Lower lobe of right lung (tissue), 2 donors: Measurements from ENCODE around the gene TYR. TPM values are rescaled to one million over a fixed set of nuclear protein-coding genes. Genes with fewer than 3 reads are reported as not detected.

Experiments
- ATAC-seq, 2 donors: fragments of 200-7000 bp; cut with Tn5 transposase; one replicate each; pipeline ENCODE4 v1.9.1; 2020 to 2022; ENCODE audit warnings: mild to moderate bottlenecking in 2 of 2, moderate library complexity in 2 of 2
- DNase-seq: peaks from one replicate; pipeline ENCODE4 v3.0.0-alpha.2; 2020
- H3K27ac ChIP-seq: fragments of 200-600 bp; one replicate; pipeline ENCODE4 v1.8.0; 2022
- H3K27me3 ChIP-seq: fragments of 200-600 bp; one replicate; pipeline ENCODE4 v1.8.0; 2022; ENCODE audit warnings: low read depth
- H3K36me3 ChIP-seq: fragments of 200-600 bp; one replicate; pipeline ENCODE4 v1.8.0; 2022; ENCODE audit warnings: mild to moderate bottlenecking
- H3K4me1 ChIP-seq: fragments of 200-600 bp; one replicate; pipeline ENCODE4 v1.8.0; 2022
- H3K4me3 ChIP-seq: fragments of 200-600 bp; one replicate; pipeline ENCODE4 v1.8.0; 2022; ENCODE audit warnings: mild to moderate bottlenecking
- H3K9me3 ChIP-seq: fragments of 200-600 bp; one replicate; pipeline ENCODE4 v1.8.0; 2022
- intact Hi-C: fragments of 100-400 bp; cut with DNase I; formaldehyde crosslinking; loops from one replicate; pipeline ENCODE4 v1.11.0; 2022
- total RNA-seq: library from RNA; stranded (reverse); fragmentation: NEBNext Ultra II Directional; extraction: Animal tissue kit (Norgen Biotek cat#: 25700); gene quantifications from one replicate; pipeline ENCODE4 v1.2.1, GENCODE V29; 2021
- TF ChIP-seq, protein P1 (sequence below): fragments of 200-600 bp; IDR thresholded peaks from one replicate; pipeline ENCODE4 v1.8.0; 2022; ENCODE audit warnings: antibody characterized with exemption, mild to moderate bottlenecking
- donor health status: DM: no; HTN: yes; CAD: no; lungs with severe emphysema.

Gene TYR
- total RNA-seq, 1 donor from 2014 or later = not detected

DNA sequence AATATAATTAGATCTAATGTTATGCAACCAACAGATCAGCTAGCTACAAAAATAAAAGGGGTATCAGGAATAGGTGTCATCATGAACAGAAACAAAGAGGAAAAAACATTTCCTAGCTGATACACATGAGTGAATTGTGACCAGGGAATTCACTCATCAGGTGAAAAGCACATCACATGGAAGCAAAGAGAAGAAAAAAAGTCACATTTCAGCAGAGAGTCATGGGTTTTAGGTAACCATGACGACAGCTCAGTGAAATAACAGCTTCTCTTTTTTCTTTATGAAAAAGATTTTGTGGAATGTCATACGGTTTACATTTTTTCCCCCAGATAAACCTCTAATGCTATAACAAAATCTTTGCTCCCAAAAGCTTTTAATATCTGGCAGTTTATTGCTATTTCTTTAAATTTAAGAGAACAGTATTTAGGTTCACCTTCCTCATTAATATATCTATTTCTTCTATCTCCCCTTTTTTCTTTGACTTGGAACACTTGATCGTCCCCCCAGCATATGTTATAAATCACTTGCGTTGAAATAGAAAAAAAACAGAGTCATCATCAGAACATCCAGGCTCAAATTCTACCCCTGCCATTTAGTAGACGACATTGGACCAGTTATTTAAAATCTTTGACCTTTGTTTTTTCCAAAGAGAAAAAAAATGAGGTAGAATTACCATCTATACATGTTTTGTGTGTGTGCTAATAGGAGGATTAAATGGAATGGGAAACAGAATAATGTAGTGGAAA, 5.3 kb downstream of the TYR start:
- Histone ChIP-seq H3K4me1 (no peaks in the 10 kb centered on the region), H3K4me3 (no peak overlapping the region), H3K9me3 (no peaks in the 10 kb centered on the region), H3K27me3 (no peaks in the 10 kb centered on the region), H3K36me3 (no peaks in the 10 kb centered on the region), H3K27ac (no peak overlapping the region)
- ATAC-seq = no peak
- intact Hi-C loops = no loop called here
- TF ChIP-seq, protein P1, sequence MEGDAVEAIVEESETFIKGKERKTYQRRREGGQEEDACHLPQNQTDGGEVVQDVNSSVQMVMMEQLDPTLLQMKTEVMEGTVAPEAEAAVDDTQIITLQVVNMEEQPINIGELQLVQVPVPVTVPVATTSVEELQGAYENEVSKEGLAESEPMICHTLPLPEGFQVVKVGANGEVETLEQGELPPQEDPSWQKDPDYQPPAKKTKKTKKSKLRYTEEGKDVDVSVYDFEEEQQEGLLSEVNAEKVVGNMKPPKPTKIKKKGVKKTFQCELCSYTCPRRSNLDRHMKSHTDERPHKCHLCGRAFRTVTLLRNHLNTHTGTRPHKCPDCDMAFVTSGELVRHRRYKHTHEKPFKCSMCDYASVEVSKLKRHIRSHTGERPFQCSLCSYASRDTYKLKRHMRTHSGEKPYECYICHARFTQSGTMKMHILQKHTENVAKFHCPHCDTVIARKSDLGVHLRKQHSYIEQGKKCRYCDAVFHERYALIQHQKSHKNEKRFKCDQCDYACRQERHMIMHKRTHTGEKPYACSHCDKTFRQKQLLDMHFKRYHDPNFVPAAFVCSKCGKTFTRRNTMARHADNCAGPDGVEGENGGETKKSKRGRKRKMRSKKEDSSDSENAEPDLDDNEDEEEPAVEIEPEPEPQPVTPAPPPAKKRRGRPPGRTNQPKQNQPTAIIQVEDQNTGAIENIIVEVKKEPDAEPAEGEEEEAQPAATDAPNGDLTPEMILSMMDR = no peak
- no peak for DNase-seq

DNA sequence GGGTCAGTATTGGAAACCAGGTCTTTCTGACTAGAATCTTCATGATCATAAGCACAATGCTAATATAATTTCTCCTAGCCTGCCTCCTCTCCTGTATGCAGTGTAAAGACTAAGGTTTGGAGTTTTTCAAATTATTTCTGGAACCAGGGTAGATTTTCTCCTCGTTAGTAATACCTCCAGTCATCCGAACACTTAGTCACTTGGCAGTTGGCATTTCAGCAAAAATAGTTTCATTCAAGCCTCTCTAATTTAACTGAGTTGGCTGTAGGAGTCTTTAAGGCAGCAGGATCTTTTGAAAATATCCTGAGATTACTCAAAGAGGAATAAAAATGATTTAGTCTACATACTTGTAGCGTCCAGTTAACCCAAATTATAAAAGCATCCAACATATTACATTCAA, 6.3 kb downstream of the TYR start:
- no peak overlapping the region for H3K27ac ChIP-seq
- H3K27me3 ChIP-seq = no peaks in the 10 kb centered on the region
- no peak overlapping the region for H3K4me3 ChIP-seq
- intact Hi-C loops = no loop called here
- TF ChIP-seq, protein P1 = no peak
- H3K4me1 ChIP-seq = no peaks in the 10 kb centered on the region
- DNase-seq (no peak), ATAC-seq (no peak)
- no peaks in the 10 kb centered on the region for H3K9me3 ChIP-seq
- H3K36me3 ChIP-seq = no peaks in the 10 kb centered on the region

DNA sequence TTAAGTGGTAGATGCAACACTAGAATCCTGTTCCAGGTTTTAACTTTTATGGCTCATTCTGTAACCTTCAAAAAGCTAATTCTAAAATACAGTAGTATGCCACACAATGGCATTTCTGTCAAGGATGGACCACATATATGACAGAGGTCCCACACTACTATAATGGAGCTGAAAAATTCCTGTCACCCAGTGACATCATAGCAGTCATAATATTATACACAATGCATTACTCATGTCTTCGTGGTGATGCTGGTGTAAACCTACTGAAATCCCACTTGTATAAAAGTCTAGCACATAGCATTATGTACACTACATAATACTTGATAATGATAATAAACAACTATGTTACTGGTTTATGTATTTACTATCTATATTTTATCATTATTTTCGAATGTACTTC, 12.1 kb downstream of the TYR start:
- ATAC-seq = no peak
- Histone ChIP-seq H3K4me3 (no peak overlapping the region), H3K4me1 (no peaks in the 10 kb centered on the region), H3K27ac (no peak overlapping the region), H3K27me3 (no peaks in the 10 kb centered on the region), H3K36me3 (no peaks in the 10 kb centered on the region), H3K9me3 (no peaks in the 10 kb centered on the region)
- intact Hi-C loops = no loop called here
- DNase-seq = no peak
- TF ChIP-seq, protein P1 = no peak

DNA sequence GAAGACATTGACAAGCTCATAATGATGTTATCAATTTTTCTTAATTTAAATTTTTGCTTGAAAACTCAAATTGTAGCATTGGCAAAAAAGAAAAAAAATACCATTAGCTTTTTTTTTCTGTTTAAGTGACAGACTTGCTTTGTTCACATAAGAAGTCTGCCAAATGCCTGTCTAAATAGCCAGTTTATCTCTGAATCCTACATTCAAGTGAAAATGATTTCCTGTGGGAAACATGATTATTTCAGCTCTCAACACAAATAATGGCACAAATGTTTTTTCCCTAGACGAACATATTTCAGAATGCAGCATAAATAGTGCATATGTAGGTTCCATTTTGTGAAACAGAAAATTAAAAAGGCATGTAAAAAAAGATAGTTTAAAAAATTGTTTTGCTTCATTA, 23.5 kb downstream of the TYR start:
- intact Hi-C loops = no loop called here

DNA sequence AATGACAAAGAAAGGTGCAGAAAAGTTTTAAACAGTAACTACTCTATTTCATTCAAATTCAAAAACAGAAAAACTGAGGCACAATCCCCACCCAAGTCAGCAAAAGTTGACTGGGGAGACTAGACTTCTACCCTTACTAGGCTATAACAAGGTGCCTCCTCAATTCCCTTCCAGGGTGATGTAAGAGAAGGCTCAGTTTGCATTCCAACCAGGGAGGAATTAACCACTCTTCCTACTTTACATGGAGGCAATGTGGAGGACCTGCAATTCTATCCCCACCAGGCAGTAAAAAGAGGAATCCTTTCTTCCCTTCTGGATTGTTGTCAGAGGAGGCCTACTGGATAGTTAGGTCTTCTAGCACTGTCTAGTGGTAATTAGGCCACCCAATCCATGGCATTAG, 26.1 kb downstream of the TYR start:
- Histone ChIP-seq H3K36me3 (no peaks in the 10 kb centered on the region), H3K27ac (no peak overlapping the region), H3K4me3 (no peak overlapping the region), H3K4me1 (no peaks in the 10 kb centered on the region), H3K9me3 (no peaks in the 10 kb centered on the region), H3K27me3 (no peaks in the 10 kb centered on the region)
- TF ChIP-seq, protein P1 = no peak
- no peak for ATAC-seq
- intact Hi-C loops = no loop called here
- DNase-seq = no peak

More for the DNA sequence above, 23.5 kb downstream of the TYR start:
- Histone ChIP-seq H3K36me3 (no peaks in the 10 kb centered on the region), H3K9me3 (no peaks in the 10 kb centered on the region), H3K27ac (no peak overlapping the region), H3K4me1 (no peaks in the 10 kb centered on the region), H3K4me3 (no peak overlapping the region), H3K27me3 (no peaks in the 10 kb centered on the region)
- no peak for ATAC-seq
- TF ChIP-seq, protein P1 = no peak
- DNase-seq = no peak
